ENCODE measurements around the gene PCDH9. TPM values are rescaled to one million over a fixed set of nuclear protein-coding genes. Genes with fewer than 3 reads are reported as not detected.
A peak's percentile ranks its signal among the peaks of the same experiment; 100 is the strongest.

The PCDH9 gene
- total RNA-seq, 2 donors from 2014 or later: 0.20 to 0.50 TPM

DNA sequence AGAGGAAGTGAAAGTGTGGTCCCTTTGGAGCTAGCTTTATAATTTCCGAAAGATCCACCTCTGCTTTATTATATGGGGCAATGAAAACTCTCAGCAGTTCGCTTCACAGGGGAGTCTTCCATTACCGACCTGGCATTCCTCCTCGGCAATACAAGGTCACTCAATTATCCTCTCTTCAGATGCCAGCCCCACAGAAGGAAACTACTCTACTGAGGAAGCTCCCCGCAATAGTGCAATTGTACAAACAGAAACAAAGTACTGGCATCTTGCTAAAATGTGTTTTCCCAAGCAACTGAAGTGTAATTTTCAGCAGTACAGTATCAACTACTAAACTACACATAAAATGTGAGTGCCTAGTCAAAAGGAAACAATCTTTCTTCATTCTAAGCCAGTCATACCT lies 702.0 kb downstream of the PCDH9 start:
- ATAC-seq: no peak
- DNase-seq (ENCODE audit: low spot score): no peak
- H3K4me1 Mint-ChIP-seq (ENCODE audit: low read depth in 2 of 2): no peaks in the 10 kb centered on the region
- H3K4me3 Mint-ChIP-seq: no peak overlapping the region
- no peak overlapping the region for H3K27ac Mint-ChIP-seq
- no peaks in the 10 kb centered on the region for H3K36me3 Mint-ChIP-seq
- H3K27me3 Mint-ChIP-seq: no peaks in the 10 kb centered on the region
- H3K9me3 Mint-ChIP-seq: peaks cover 9% of the 10 kb centered on the region

- Mint-ChIP-seq H3K27ac (no peak overlapping the region), H3K27me3 (no peaks in the 10 kb centered on the region), H3K36me3 (no peaks in the 10 kb centered on the region), H3K4me3 (no peak overlapping the region), H3K9me3 (peaks cover 12% of the 10 kb centered on the region), H3K4me1 (ENCODE audit: low read depth in 2 of 2) (no peaks in the 10 kb centered on the region)
- DNase-seq (ENCODE audit: low spot score): no peak
- no peak for ATAC-seq
These were observed 709.4 kb downstream of the PCDH9 start for GRCh38 chr13:66520511-66521355.

GRCh38 chr13:66519259-66519658 lies 710.9 kb downstream of the PCDH9 start:
- no peaks in the 10 kb centered on the region for H3K27me3 Mint-ChIP-seq
- H3K4me1 Mint-ChIP-seq (ENCODE audit: low read depth in 2 of 2): no peaks in the 10 kb centered on the region
- H3K27ac Mint-ChIP-seq: no peak overlapping the region
- DNase-seq (ENCODE audit: low spot score): no peak
- H3K4me3 Mint-ChIP-seq: no peak overlapping the region
- peaks cover 6% of the 10 kb centered on the region for H3K9me3 Mint-ChIP-seq
- no peak for ATAC-seq
- H3K36me3 Mint-ChIP-seq: no peaks in the 10 kb centered on the region

DNA sequence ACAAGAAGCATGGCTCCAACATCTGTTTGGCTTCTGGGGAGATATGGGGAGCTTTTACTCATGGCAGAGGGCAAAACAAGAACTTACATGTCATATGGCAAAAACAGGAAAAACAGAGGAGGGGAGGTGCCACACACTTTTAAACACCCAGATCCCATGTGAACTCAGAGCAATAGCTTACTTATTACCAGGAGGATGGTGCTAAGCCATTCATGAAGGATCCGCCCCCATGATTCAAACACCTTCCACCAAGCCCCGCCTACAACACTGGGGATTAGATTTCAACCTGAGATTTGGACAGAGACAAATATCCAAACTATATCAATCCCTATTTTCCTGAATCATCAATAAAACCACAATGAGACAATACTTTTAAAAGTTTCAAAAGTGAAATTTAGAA lies 712.1 kb downstream of the PCDH9 start:
- H3K4me3 Mint-ChIP-seq: no peak overlapping the region
- no peak for DNase-seq (ENCODE audit: low spot score)
- no peak for ATAC-seq
- H3K36me3 Mint-ChIP-seq: no peaks in the 10 kb centered on the region
- no peaks in the 10 kb centered on the region for H3K27me3 Mint-ChIP-seq
- peaks cover 10% of the 10 kb centered on the region for H3K9me3 Mint-ChIP-seq
- H3K27ac Mint-ChIP-seq: no peak overlapping the region
- H3K4me1 Mint-ChIP-seq (ENCODE audit: low read depth in 2 of 2): no peaks in the 10 kb centered on the region

- ATAC-seq: no peak
- Mint-ChIP-seq H3K4me3 (no peak overlapping the region), H3K9me3 (peaks cover 9% of the 10 kb centered on the region), H3K4me1 (ENCODE audit: low read depth in 2 of 2) (no peaks in the 10 kb centered on the region), H3K27ac (no peak overlapping the region), H3K27me3 (no peaks in the 10 kb centered on the region), H3K36me3 (no peaks in the 10 kb centered on the region)
- no peak for DNase-seq (ENCODE audit: low spot score)
These were observed 716.4 kb downstream of the PCDH9 start for GRCh38 chr13:66513728-66514127.

DNA sequence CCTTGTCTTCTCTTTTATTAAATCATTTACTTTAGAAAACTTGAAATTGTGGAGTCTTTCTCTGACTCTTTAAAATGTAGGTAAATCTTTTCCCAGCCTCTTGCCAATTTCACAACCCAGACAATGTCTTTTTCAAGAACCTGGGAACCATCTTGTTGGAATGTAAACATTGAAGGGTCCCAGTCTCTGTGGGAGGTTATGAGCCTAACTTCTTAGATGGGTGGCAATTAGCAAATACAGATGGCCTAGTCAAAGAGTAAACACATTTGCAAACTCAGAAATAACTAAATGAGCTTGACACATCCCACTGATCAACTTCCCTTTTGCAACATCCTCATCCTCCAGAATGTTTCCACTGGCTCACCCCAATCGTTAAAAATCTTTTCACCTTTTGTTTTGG lies 721.0 kb downstream of the PCDH9 start:
- Mint-ChIP-seq H3K27me3 (no peaks in the 10 kb centered on the region), H3K27ac (no peak overlapping the region), H3K4me3 (no peak overlapping the region), H3K36me3 (no peaks in the 10 kb centered on the region), H3K4me1 (ENCODE audit: low read depth in 2 of 2) (peaks cover 0 to 8% of the 10 kb centered on the region in 2 donors), H3K9me3 (peaks cover 10% of the 10 kb centered on the region)
- ATAC-seq (no peak), DNase-seq (ENCODE audit: low spot score) (no peak)

- H3K27me3 Mint-ChIP-seq: no peaks in the 10 kb centered on the region
- H3K4me3 Mint-ChIP-seq: no peak overlapping the region
- ATAC-seq: no peak
These were observed 721.8 kb downstream of the PCDH9 start for GRCh38 chr13:66508153-66508909.

DNA sequence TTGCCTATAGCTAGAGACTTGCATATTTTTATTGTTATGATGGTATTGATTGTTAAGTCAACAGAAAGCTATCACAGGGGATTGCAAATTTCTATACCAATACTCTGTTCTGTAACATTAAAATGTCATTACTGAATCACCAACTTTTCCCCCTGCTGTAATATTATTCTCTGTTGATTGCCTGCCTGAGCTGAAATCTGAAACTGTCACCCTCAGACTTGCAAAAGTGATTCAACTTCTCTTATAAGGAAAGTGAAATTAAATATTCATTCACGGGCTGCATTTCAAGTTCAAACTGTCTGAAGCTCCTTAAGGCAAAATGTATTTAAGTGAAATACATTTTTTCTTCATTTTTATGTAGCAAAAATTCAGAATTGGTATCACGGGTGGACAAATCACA lies 723.2 kb downstream of the PCDH9 start:
- H3K36me3 Mint-ChIP-seq: no peaks in the 10 kb centered on the region
- H3K27ac Mint-ChIP-seq: peak overlapping the region in 1 of 2 donors; percentile 47
- peaks cover 7% of the 10 kb centered on the region for H3K9me3 Mint-ChIP-seq
- peak in 1 of 2 donors; percentile 68 for ATAC-seq
- no peak for DNase-seq (ENCODE audit: low spot score)
- H3K4me3 Mint-ChIP-seq: no peak overlapping the region
- H3K4me1 Mint-ChIP-seq (ENCODE audit: low read depth in 2 of 2): peaks cover 0 to 8% of the 10 kb centered on the region in 2 donors
- no peaks in the 10 kb centered on the region for H3K27me3 Mint-ChIP-seq

More at GRCh38 chr13:66508153-66508909, 721.8 kb downstream of the PCDH9 start:
- DNase-seq (ENCODE audit: low spot score): no peak
- peaks cover 10% of the 10 kb centered on the region for H3K9me3 Mint-ChIP-seq
- no peaks in the 10 kb centered on the region for H3K36me3 Mint-ChIP-seq
- peaks cover 0 to 8% of the 10 kb centered on the region in 2 donors for H3K4me1 Mint-ChIP-seq (ENCODE audit: low read depth in 2 of 2)
- H3K27ac Mint-ChIP-seq: no peak overlapping the region

DNA sequence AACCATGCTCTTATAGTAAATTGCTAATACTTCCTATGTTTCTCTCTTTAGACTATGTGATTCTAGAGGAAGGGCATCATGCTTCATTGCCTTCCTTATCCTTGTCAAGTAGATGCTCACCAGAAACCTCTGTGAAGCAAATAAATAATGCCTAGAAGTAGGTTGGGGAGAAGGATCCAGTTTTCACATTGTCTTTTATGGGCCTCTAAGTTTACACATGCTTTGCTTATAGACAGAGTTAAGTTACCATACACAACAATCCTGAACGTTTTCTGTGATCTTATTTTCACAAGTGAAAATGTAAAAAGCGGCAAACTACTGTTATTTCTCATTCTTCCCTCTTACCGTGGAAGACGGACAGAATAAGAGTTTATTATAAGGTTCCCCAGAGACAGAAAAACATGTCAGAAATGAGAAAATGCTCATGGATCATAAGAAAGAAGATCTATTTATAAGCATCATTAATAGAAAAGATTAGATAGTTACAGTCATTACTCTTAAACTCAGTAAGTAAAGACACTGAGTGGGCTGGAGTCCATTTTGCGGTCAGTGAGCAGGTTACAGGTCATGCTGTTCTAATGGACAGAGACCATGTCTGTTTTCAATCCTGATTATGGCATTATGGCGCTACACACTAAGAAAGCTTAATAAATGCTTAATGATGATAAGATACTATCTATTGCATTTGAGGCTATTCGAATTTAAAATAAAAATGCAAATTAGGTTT lies 723.9 kb downstream of the PCDH9 start:
- no peaks in the 10 kb centered on the region for H3K27me3 Mint-ChIP-seq
- H3K9me3 Mint-ChIP-seq: peaks cover 7% of the 10 kb centered on the region
- DNase-seq (ENCODE audit: low spot score) (no peak), ATAC-seq (no peak)
- no peak overlapping the region for H3K4me3 Mint-ChIP-seq
- peaks cover 0 to 8% of the 10 kb centered on the region in 2 donors for H3K4me1 Mint-ChIP-seq (ENCODE audit: low read depth in 2 of 2)
- H3K36me3 Mint-ChIP-seq: no peaks in the 10 kb centered on the region
- H3K27ac Mint-ChIP-seq: no peak overlapping the region

DNA sequence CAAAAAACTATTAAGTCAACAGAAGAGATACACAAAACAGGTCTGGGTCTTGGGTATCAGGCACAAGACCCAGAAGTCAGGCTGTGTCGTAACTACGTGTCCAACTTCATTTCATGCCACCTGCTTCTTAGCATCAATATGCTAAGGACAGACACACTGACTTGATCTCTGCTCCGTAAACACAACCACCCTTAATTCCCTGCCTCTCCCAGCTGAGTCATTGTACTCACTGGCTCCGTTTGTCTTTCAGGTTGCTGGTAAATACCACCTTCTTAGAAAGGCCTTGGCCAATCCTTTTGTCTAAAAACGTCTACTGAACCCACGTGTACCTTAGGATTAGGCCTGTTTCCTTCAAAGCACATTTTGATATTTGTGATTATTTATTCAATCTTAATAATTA lies 726.2 kb downstream of the PCDH9 start:
- DNase-seq (ENCODE audit: low spot score): no peak
- Mint-ChIP-seq H3K36me3 (no peaks in the 10 kb centered on the region), H3K4me1 (ENCODE audit: low read depth in 2 of 2) (peaks cover 0 to 8% of the 10 kb centered on the region in 2 donors), H3K9me3 (peaks cover 5% of the 10 kb centered on the region), H3K4me3 (no peak overlapping the region), H3K27ac (no peak overlapping the region), H3K27me3 (no peaks in the 10 kb centered on the region)
- ATAC-seq: no peak

DNA sequence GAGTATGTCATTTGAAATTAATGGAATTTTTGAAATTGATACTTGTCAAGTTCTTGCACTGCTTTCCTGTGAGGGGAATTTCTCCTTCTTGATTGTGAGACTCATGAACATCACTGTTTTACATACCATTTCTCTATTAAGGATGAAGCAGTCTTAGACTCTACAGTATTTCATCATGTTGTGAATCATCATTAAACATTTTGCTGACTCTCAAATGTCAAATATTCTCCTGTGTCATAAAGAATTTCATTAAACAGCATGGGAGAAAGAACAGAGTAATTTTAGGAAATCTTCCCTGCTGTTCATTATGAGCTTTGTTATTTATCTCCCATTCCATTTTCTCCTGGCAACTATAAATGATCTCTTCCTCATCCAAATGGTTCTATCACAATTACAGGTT lies 729.0 kb downstream of the PCDH9 start:
- Mint-ChIP-seq H3K36me3 (no peaks in the 10 kb centered on the region), H3K4me1 (ENCODE audit: low read depth in 2 of 2) (no peaks in the 10 kb centered on the region), H3K4me3 (no peak overlapping the region), H3K27ac (no peak overlapping the region), H3K9me3 (peaks cover 6% of the 10 kb centered on the region), H3K27me3 (no peaks in the 10 kb centered on the region)
- no peak for DNase-seq (ENCODE audit: low spot score)
- no peak for ATAC-seq

DNA sequence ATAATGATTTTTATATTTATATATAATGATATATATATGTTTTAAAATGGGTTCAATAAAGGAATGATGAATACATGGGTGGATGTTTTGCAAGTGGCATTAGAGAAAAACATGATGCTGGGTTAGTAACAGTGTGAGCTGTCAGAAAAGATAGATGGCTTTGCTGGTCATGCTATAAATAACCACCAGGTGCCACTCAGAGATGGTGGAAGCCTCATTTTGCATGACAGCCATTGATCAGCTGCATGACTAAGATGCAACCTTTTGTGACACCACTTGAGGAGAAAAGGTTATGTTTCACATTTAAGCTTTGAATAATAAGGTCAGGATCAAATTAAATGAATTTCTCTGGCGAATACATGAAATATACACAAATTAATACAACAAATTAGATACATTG lies 737.7 kb downstream of the PCDH9 start:
- Mint-ChIP-seq H3K27ac (no peak overlapping the region), H3K36me3 (peaks cover 4% of the 10 kb centered on the region), H3K4me3 (no peak overlapping the region), H3K9me3 (peaks cover 4% of the 10 kb centered on the region), H3K27me3 (no peaks in the 10 kb centered on the region), H3K4me1 (ENCODE audit: low read depth in 2 of 2) (no peaks in the 10 kb centered on the region)
- DNase-seq (ENCODE audit: low spot score) (no peak), ATAC-seq (no peak)

DNA sequence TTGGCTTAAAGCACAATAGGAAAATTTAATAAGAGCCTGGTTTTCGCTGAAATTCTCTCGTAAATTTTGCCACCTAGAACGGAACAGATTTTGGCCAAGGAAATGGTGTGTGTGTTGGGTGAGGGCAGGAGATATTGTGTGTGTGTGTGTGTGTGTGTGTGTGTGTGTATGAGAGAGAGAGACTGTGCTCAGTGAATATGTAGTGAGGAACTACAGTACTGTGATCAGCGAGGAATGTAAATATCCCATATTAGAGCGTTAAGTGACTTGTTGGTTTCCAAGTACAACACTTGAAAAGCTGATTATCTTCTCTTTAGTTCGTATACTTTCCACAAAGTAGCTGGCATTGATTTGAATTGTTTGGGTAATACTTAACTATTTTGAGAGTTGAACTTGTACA lies 738.9 kb downstream of the PCDH9 start:
- Mint-ChIP-seq H3K4me1 (ENCODE audit: low read depth in 2 of 2) (no peaks in the 10 kb centered on the region), H3K27me3 (no peaks in the 10 kb centered on the region), H3K27ac (no peak overlapping the region), H3K4me3 (no peak overlapping the region), H3K9me3 (peaks cover 3% of the 10 kb centered on the region), H3K36me3 (peaks cover 4% of the 10 kb centered on the region)
- DNase-seq (ENCODE audit: low spot score) (no peak), ATAC-seq (no peak)

DNA sequence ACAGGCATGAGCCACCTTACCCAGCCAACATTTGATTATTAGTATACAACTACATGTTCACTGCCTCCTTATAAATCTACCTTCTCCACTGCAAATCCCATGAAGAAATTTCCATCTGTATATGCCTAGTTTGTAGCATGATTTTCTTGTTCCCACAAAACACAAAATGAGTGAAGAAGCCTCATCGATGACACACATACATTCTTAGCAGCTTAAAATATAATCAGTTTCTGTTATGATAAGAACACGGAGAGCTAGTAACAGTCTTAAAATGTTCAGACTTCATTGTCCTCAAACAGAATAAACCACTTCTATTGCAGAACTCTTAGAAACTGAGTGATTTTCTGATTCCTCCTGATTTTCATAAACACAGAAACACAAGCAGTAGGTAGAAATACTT lies 740.5 kb downstream of the PCDH9 start:
- Mint-ChIP-seq H3K9me3 (no peaks in the 10 kb centered on the region), H3K27me3 (no peaks in the 10 kb centered on the region), H3K4me1 (ENCODE audit: low read depth in 2 of 2) (no peaks in the 10 kb centered on the region), H3K27ac (no peak overlapping the region), H3K4me3 (no peak overlapping the region), H3K36me3 (peaks cover 4% of the 10 kb centered on the region)
- DNase-seq (ENCODE audit: low spot score): no peak
- no peak for ATAC-seq

All from natural killer cell treated with Interleukin-12 subunit alpha and Interleukin-12 subunit beta and Interleukin-15 and Interleukin-18, amount 100 ng/mL, for 72 hours (primary cell).